Stimulated activated CD4-positive, alpha-beta T cell treated with anti-CD3 and anti-CD28 coated beads, Interleukin-15, amount 100 ng/mL, for 24 hours (primary cell): ENCODE data around the gene IFNLR1.
A peak's percentile ranks its signal among the peaks of the same experiment; 100 is the strongest.

ENCODE experiments used
- DNase-seq: peaks from one replicate; pipeline ENCODE4 v3.0.0-alpha.2; 2020

Gene IFNLR1

GRCh38 chr1:24205345-24206082 is 18.4 kb upstream of the IFNLR1 start:
- DNase-seq = no peak

GRCh38 chr1:24204116-24204515 is 17.0 kb upstream of the IFNLR1 start:
- DNase-seq = no peak

- DNase-seq = peak; percentile 42
Observed at GRCh38 chr1:24203404-24203803, 16.3 kb upstream of the IFNLR1 start.

GRCh38 chr1:24202987-24203386 is 15.9 kb upstream of the IFNLR1 start:
- no peak for DNase-seq

- DNase-seq = no peak
Observed at GRCh38 chr1:24202556-24202955, 15.5 kb upstream of the IFNLR1 start.

GRCh38 chr1:24201941-24202440 is 14.9 kb upstream of the IFNLR1 start:
- peak; percentile 74 for DNase-seq

GRCh38 chr1:24199291-24199900 is 12.3 kb upstream of the IFNLR1 start:
- peak; percentile 81 for DNase-seq

- no peak for DNase-seq
Observed at GRCh38 chr1:24198766-24199165, 11.7 kb upstream of the IFNLR1 start.

- DNase-seq = no peak
Observed at GRCh38 chr1:24195874-24196273, 8.8 kb upstream of the IFNLR1 start.

GRCh38 chr1:24195136-24195535 is 8.0 kb upstream of the IFNLR1 start:
- DNase-seq = no peak

GRCh38 chr1:24193046-24193445 is 6.0 kb upstream of the IFNLR1 start:
- DNase-seq = no peak

- peak; percentile 58 for DNase-seq
Observed at GRCh38 chr1:24191860-24192259, 4.8 kb upstream of the IFNLR1 start.

GRCh38 chr1:24190983-24191461 is 3.9 kb upstream of the IFNLR1 start:
- DNase-seq = no peak

GRCh38 chr1:24189528-24189927 is 2.4 kb upstream of the IFNLR1 start:
- peak; percentile 32 for DNase-seq

- no peak for DNase-seq
Observed at GRCh38 chr1:24186711-24186992, 437 bp downstream of the IFNLR1 start.

GRCh38 chr1:24186031-24186710 is 918 bp downstream of the IFNLR1 start:
- DNase-seq = no peak

- no peak for DNase-seq
Observed at GRCh38 chr1:24185076-24185475, 2.0 kb downstream of the IFNLR1 start.

- DNase-seq = no peak
Observed at GRCh38 chr1:24182061-24182460, 5.0 kb downstream of the IFNLR1 start.

- no peak for DNase-seq
Observed at GRCh38 chr1:24181619-24182018, 5.5 kb downstream of the IFNLR1 start.

GRCh38 chr1:24180676-24181075 is 6.4 kb downstream of the IFNLR1 start:
- no peak for DNase-seq

GRCh38 chr1:24179251-24179840 is 7.7 kb downstream of the IFNLR1 start:
- no peak for DNase-seq

GRCh38 chr1:24178407-24178806 is 8.7 kb downstream of the IFNLR1 start:
- no peak for DNase-seq

- no peak for DNase-seq
Observed at GRCh38 chr1:24177161-24177560, 9.9 kb downstream of the IFNLR1 start.
